Common myeloid progenitor, CD34-positive (primary cell): ENCODE data around the gene SLC22A7.

ENCODE experiments used
- CTCF ChIA-PET: fragments of 350-600 bp; sonication (Branson Sonifier 250); formaldehyde crosslinking; loops from one replicate; lab custom pipeline; 2021; ENCODE audit warnings: antibody characterized with exemption; lab: Charles Lee
- POLR2A ChIA-PET: fragments of 350-600 bp; sonication (Branson Sonifier 250); formaldehyde crosslinking; loops from one replicate; lab custom pipeline; 2021; ENCODE audit warnings: antibody characterized with exemption; lab: Charles Lee
- DNase-seq, 3 donors: peaks; one replicate each; pipeline versions ENCODE4 v3.0.0 to v3.0.0-alpha.2; 2013
- H3K27ac ChIP-seq, 2 experiments: 1 replicate in 1 of 2; 2 replicates in 1 of 2; pipeline ENCODE4 v1.7.0; 2013; ENCODE audit warnings: inconsistent platforms in 2 of 2, low read length in 2 of 2, mild to moderate bottlenecking in 2 of 2, low read depth in 1 of 2, moderate library complexity in 1 of 2; ENCODE audit not compliant: severe bottlenecking in 2 of 2, insufficient read depth in 1 of 2, poor library complexity in 1 of 2
- H3K27me3 ChIP-seq, 5 experiments: replicated peaks in 2 of 5; 1 replicate in 3 of 5; 2 replicates in 2 of 5; pipeline versions ENCODE4 v1.6.1 to v1.7.0; 2013; ENCODE audit warnings: low read length in 4 of 5, mild to moderate bottlenecking in 2 of 5, moderate library complexity in 2 of 5, inconsistent platforms in 1 of 5; ENCODE audit not compliant: insufficient read depth in 5 of 5, control insufficient read depth in 4 of 5
- H3K36me3 ChIP-seq, 4 experiments: 1 replicate in 2 of 4; 2 replicates in 2 of 4; pipeline versions ENCODE4 v1.6.1 to v1.7.0; 2013; ENCODE audit warnings: low read length in 3 of 4, control low read depth in 1 of 4, mild to moderate bottlenecking in 1 of 4; ENCODE audit not compliant: control insufficient read depth in 4 of 4, insufficient read depth in 4 of 4
- H3K4me1 ChIP-seq, 4 experiments: 1 replicate in 3 of 4; 2 replicates in 1 of 4; pipeline versions ENCODE4 v1.6.1 to v1.7.1; 2013; ENCODE audit warnings: low read length in 3 of 4, mild to moderate bottlenecking in 3 of 4, control low read depth in 1 of 4, inconsistent platforms in 1 of 4, moderate library complexity in 1 of 4; ENCODE audit not compliant: control insufficient read depth in 4 of 4, insufficient read depth in 4 of 4; ENCODE audit errors: control extremely low read depth in 1 of 4
- H3K4me3 ChIP-seq, 7 experiments: 1 replicate in 4 of 7; 2 replicates in 3 of 7; pipeline versions ENCODE4 v1.5.1 to v1.7.0; 2013; ENCODE audit warnings: mild to moderate bottlenecking in 7 of 7, low read length in 6 of 7, moderate library complexity in 6 of 7, inconsistent platforms in 2 of 7, low read depth in 2 of 7, control low read depth in 1 of 7; ENCODE audit not compliant: insufficient read depth in 4 of 7, control insufficient read depth in 1 of 7; ENCODE audit errors: extremely low read depth in 1 of 7
- H3K9me3 ChIP-seq, 5 experiments: 1 replicate in 4 of 5; 2 replicates in 1 of 5; pipeline versions ENCODE4 v1.6.1 to v1.7.1; 2013; ENCODE audit warnings: low read length in 4 of 5, mild to moderate bottlenecking in 2 of 5, inconsistent platforms in 1 of 5, low read depth in 1 of 5, moderate library complexity in 1 of 5; ENCODE audit not compliant: control insufficient read depth in 4 of 5, insufficient read depth in 2 of 5; ENCODE audit errors: control extremely low read depth in 1 of 5
- WGBS: methylation state at CpG from one replicate; pipeline ENCODE4 v1.1.5; 2013; ENCODE audit not compliant: insufficient coverage; 5-methylcytosine and 5-hydroxymethylcytosine counted together

The SLC22A7 gene

DNA sequence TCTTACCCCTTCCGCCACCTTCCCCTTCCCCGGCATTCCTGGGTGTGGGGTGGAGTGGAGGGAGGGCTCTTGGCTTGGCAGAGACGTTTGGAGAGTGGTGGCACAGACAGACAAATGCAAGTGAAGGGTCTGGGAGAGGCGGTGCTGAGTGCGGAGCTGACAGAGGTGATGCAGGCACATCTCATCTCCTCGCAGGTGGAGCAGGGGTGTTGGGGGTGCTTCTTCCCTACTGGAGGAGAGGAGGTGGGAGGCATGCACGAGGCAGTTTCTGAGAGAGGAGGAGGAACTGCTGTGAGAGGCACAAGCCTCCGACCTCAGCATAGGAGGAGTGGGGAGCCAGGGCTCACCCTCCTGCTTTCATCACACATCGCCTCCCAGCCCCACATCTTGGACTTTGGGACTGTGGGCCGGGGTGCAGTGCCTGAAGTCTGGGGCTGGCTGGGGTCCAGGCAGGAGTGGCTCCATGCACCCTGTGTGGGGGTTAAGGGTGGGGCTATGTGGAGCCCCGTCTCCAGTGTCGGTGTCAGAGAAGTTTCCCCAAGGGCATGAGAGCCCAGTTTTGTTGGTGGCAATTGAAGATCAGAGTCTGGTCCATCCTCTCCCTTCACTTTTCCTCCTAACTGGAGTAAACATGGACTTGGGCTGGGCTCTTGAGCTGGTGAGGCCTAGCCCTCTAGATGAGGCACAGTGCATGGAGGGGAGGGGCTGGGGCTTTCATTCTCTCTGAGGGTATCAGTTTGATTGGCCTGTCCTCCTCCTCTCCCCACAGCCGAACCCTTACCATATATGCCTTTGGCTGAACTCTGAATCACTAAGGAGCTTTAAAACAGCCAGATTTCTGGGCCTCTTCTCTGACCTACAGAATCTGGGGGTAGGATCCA is 20.2 kb upstream of the SLC22A7 start:
- DNase-seq = no peak
- 90% methylated on average over 7 of the region's 13 CpGs for WGBS
- Histone ChIP-seq H3K36me3 (no peaks in the 10 kb centered on the region), H3K27ac (no peak overlapping the region), H3K4me1 (peaks cover 0 to 19% (median 14%) of the 10 kb centered on the region in 4 experiments), H3K4me3 (no peak overlapping the region), H3K9me3 (no peaks in the 10 kb centered on the region), H3K27me3 (peaks cover 0 to 88% (median 37%) of the 10 kb centered on the region in 5 experiments)
- POLR2A ChIA-PET = no interaction called here
- CTCF ChIA-PET = interaction anchor here (0.6 kb wide), 1 partner anchor 149 kb away, joined by 3 read pairs; the partner anchor contains the start of gene ABCC10

DNA sequence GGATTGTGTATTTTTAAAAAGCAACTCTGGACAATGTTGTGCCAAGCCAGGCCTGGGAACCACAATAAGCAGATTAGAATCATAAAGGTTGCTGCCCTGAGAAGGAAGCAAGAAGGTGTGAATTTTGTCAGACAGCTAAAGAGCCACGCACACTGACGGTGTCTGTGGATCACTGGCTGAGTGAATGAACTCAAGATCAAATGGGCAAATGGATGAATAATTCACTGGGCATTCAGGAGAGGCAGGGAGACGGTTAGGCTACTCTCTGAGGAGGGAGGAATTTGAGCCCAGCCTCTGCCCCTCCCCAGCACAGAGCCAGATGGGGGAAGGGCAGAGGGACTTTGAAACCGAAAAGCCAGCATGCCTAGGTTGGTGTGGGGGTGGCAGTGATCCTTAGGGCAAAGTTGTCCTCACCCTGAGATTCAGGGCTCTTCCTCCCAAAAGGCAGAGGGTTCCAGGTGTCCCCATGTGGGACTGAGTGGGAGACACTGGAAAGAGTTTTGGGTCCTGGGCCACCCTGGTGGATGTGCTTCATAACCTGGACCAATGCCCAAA is 19.5 kb upstream of the SLC22A7 start:
- WGBS = 93% methylated on average over 4 of the region's 4 CpGs
- Histone ChIP-seq H3K4me1 (peaks cover 0 to 19% (median 14%) of the 10 kb centered on the region in 4 experiments), H3K27ac (no peak overlapping the region), H3K9me3 (no peaks in the 10 kb centered on the region), H3K36me3 (no peaks in the 10 kb centered on the region), H3K27me3 (peaks cover 0 to 88% (median 34%) of the 10 kb centered on the region in 5 experiments), H3K4me3 (no peak overlapping the region)
- CTCF ChIA-PET = no interaction called here
- DNase-seq = no peak
- POLR2A ChIA-PET = no interaction called here

DNA sequence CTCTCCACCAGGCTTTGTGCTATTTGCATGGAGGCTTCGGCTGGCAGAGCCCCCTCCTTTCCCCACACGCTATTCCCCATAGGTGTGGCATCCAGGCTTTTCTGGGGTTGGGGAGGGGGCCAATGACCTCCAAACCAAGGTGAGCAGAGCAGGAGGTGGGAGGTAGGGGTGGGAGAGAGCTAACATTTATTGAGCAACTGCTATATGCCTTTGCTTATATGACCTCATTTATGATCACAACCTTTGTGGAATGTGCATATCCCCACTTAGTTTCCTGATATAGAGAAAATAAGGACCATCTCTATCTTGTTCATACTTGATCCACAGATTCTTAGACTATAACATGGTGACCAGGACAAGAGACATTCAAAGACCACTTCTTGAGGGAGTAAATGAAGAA is 17.8 kb upstream of the SLC22A7 start:
- no peaks in the 10 kb centered on the region for H3K9me3 ChIP-seq
- no CpG with 5 or more reads among the region's 2 CpGs for WGBS
- no peaks in the 10 kb centered on the region for H3K36me3 ChIP-seq
- no peak for DNase-seq
- POLR2A ChIA-PET = no interaction called here
- CTCF ChIA-PET = interaction anchor here (1.3 to 1.4 kb wide), 2 partner anchors 12 to 54 kb away, joined by 3 to 4 read pairs; no protein-coding TSS in a partner anchor
- no peak overlapping the region for H3K4me3 ChIP-seq
- H3K27me3 ChIP-seq = peaks cover 0 to 88% (median 25%) of the 10 kb centered on the region in 5 experiments
- peaks cover 0 to 17% (median 13%) of the 10 kb centered on the region in 4 experiments for H3K4me1 ChIP-seq
- no peak overlapping the region for H3K27ac ChIP-seq

DNA sequence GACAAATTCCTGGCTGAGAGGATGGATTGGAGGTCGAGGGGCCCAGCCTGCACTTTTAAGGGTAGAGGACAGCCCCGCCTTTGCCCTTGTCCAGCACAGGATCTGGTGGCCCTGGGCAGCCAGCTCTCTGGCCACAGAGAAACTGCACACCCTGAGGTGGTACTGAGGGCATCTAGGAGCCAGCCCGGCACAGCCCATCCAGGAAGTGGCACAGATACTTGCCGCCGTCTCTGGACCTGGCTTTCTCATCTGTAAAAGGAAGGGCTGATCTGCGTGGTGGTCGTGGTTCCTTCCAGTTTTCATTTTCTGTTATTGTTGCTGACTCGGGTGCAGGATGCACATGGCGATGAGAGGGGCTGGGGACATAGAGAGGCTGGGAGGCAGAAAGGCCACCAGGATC is 16.0 kb upstream of the SLC22A7 start:
- H3K27ac ChIP-seq = no peak overlapping the region
- ChIA-PET CTCF (interaction anchor here (0.9 to 2.1 kb wide), 3 partner anchors 14 to 73 kb away, joined by 3 to 5 read pairs (median 4); no protein-coding TSS in a partner anchor), POLR2A (no interaction called here)
- DNase-seq = no peak
- H3K9me3 ChIP-seq = no peaks in the 10 kb centered on the region
- H3K4me1 ChIP-seq = peaks cover 0 to 6% (median under 1%) of the 10 kb centered on the region in 4 experiments
- H3K27me3 ChIP-seq = peaks cover 0 to 88% (median 22%) of the 10 kb centered on the region in 5 experiments
- H3K4me3 ChIP-seq = no peak overlapping the region
- 59% methylated on average over 8 of the region's 9 CpGs for WGBS
- no peaks in the 10 kb centered on the region for H3K36me3 ChIP-seq

DNA sequence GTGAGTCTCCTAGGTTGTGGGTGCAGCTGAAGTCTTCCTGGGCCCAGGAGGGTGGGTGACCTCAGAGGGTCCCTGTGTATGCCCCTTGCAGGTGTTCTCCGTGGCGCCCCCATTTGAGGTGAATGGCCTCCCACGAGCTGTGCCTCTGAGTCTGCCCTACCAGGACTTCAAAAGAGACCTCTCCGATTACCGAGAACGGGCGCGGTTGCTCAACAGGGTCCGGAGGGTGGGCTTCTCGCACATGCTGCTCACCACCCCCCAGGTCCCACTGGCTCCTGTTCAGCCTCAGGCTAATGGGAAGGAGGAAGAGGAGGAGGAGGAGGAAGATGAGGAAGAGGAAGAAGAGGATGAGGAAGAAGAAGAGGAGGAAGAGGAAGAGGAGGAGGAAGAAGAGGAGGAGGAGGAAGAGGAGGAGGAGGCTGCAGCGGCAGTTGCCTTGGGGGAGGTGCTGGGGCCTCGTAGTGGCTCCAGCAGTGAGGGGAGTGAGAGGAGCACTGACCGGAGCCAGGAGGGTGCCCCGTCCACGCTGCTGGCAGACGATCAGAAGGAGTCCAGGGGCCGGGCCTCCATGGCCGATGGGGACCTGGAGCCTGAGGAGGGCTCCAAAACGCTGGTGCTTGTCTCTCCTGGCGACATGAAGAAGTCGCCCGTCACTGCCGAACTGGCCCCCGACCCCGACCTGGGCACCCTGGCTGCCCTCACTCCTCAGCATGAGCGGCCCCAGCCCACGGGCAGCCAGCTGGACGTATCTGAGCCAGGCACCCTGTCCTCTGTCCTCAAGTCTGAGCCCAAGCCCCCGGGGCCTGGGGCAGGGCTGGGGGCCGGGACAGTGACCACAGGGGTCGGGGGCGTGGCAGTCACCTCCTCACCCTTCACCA is 15.2 kb upstream of the SLC22A7 start:
- Histone ChIP-seq H3K9me3 (no peaks in the 10 kb centered on the region), H3K4me1 (peaks cover 0 to 6% (median 3%) of the 10 kb centered on the region in 4 experiments), H3K4me3 (no peak overlapping the region), H3K36me3 (no peaks in the 10 kb centered on the region), H3K27me3 (peaks cover 0 to 88% (median 16%) of the 10 kb centered on the region in 5 experiments), H3K27ac (no peak overlapping the region)
- WGBS = 93% methylated on average over 29 of the region's 32 CpGs
- ChIA-PET CTCF (interaction anchor here (1.5 to 2.1 kb wide), 2 partner anchors 13 to 15 kb away, joined by 4 to 5 read pairs; no protein-coding TSS in a partner anchor), POLR2A (no interaction called here)
- DNase-seq = no peak

DNA sequence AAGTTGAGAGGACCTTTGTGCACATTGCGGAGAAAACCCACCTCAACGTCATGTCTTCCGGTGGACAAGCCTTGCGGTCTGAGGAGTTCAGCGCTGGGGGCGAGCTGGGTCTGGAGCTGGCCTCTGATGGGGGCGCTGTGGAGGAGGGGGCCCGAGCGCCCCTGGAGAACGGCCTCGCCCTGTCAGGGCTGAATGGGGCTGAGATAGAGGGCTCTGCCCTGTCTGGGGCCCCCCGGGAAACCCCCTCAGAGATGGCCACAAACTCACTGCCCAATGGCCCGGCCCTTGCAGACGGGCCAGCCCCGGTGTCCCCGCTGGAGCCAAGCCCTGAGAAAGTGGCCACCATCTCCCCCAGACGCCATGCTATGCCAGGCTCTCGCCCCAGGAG is 14.6 kb upstream of the SLC22A7 start:
- no peaks in the 10 kb centered on the region for H3K36me3 ChIP-seq
- CTCF ChIA-PET = interaction anchor here (2.1 kb wide), 1 partner anchor 12 kb away, joined by 4 read pairs; no protein-coding TSS in a partner anchor
- H3K4me1 ChIP-seq = peaks cover 0 to 7% (median 4%) of the 10 kb centered on the region in 4 experiments
- H3K27ac ChIP-seq = no peak overlapping the region
- 94% methylated on average over 16 of the region's 18 CpGs for WGBS
- POLR2A ChIA-PET = no interaction called here
- H3K27me3 ChIP-seq = peaks cover 0 to 81% (median 15%) of the 10 kb centered on the region in 5 experiments
- no peak overlapping the region for H3K4me3 ChIP-seq
- H3K9me3 ChIP-seq = no peaks in the 10 kb centered on the region
- DNase-seq = no peak
